Endothelial cell of umbilical vein (primary cell): ENCODE measurements around the gene JAKMIP3.

Experiments used
- EZH2 ChIP-seq: IDR thresholded peaks from 2 replicates; pipeline ENCODE4 v1.6.1; 2012; ENCODE audit warnings: borderline replicate concordance, low read depth, mild to moderate bottlenecking, moderate library complexity, low read length, inconsistent platforms; ENCODE audit not compliant: severe bottlenecking
- MYC ChIP-seq: IDR thresholded peaks from one replicate; pipeline ENCODE4 v1.6.1; 2011; ENCODE audit warnings: mild to moderate bottlenecking, low read depth, low read length
- POLR2A ChIP-seq: IDR thresholded peaks from 2 replicates; pipeline ENCODE4 v1.6.1; 2012; ENCODE audit warnings: low read depth, mild to moderate bottlenecking, control low read depth, low read length
- POLR2AphosphoS5 ChIP-seq: IDR thresholded peaks from 2 replicates; pipeline ENCODE4 v1.6.1; 2012; ENCODE audit warnings: low read depth, mild to moderate bottlenecking, control low read depth, low read length, moderate library complexity; ENCODE audit not compliant: insufficient read depth
- TF ChIP-seq, protein P1 (sequence below), 2 donors: IDR thresholded peaks; 1 replicate in 1 of 2; 2 replicates in 1 of 2; pipeline ENCODE4 v1.5.1; 2011; ENCODE audit warnings: low read length in 2 of 2, mild to moderate bottlenecking in 2 of 2, moderate library complexity in 2 of 2, control low read depth in 1 of 2, inconsistent platforms in 1 of 2, low read depth in 1 of 2; ENCODE audit not compliant: insufficient read depth in 1 of 2; ENCODE audit errors: extremely low read depth in 1 of 2

- TF ChIP-seq EZH2, result no peak
- TF ChIP-seq, protein P1, sequence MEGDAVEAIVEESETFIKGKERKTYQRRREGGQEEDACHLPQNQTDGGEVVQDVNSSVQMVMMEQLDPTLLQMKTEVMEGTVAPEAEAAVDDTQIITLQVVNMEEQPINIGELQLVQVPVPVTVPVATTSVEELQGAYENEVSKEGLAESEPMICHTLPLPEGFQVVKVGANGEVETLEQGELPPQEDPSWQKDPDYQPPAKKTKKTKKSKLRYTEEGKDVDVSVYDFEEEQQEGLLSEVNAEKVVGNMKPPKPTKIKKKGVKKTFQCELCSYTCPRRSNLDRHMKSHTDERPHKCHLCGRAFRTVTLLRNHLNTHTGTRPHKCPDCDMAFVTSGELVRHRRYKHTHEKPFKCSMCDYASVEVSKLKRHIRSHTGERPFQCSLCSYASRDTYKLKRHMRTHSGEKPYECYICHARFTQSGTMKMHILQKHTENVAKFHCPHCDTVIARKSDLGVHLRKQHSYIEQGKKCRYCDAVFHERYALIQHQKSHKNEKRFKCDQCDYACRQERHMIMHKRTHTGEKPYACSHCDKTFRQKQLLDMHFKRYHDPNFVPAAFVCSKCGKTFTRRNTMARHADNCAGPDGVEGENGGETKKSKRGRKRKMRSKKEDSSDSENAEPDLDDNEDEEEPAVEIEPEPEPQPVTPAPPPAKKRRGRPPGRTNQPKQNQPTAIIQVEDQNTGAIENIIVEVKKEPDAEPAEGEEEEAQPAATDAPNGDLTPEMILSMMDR (IDR thresholded peaks at IDR 0.05; ENCODE audit: extremely low read depth in 1 of 2, insufficient read depth in 1 of 2, low read depth in 1 of 2, low read length in 2 of 2), result no peak
- no peak for TF ChIP-seq POLR2AphosphoS5
- no peak for TF ChIP-seq POLR2A
- TF ChIP-seq MYC, result no peak
Measured at GRCh38 chr10:132112611-132113010, 46.9 kb downstream of the JAKMIP3 start.
